Esophagus muscularis mucosa (tissue), 4 donors: ENCODE results near the gene FAM118A. TPM values are rescaled to one million over a fixed set of nuclear protein-coding genes. Genes with fewer than 3 reads are reported as not detected.
"Not testable (repeated sequence)": the region's sequence is repeated elsewhere in the genome, so short reads cannot be mapped to it uniquely, and the experiment has no call there.

Experiments
- DNase-seq: peaks from one replicate; pipeline ENCODE4 v3.0.0-alpha.2; 2017; ENCODE audit errors: extremely low spot score
- H3K27ac ChIP-seq, 4 donors: fragments of 200-600 bp; sonication (generic); replicated peaks in 1 of 4; 1 replicate in 3 of 4; 2 replicates in 1 of 4; pipeline ENCODE4 v1.5.1; 2016 to 2019; ENCODE audit warnings: mild to moderate bottlenecking in 1 of 4
- H3K27me3 ChIP-seq, 4 donors: fragments of 200-600 bp; sonication (generic); one replicate each; pipeline versions ENCODE4 v1.5.1 to v1.6.0; 2016 to 2019
- H3K36me3 ChIP-seq, 4 donors: fragments of 200-600 bp; sonication (generic); one replicate each; pipeline ENCODE4 v1.5.1; 2016 to 2019
- H3K4me1 ChIP-seq, 4 donors: fragments of 200-600 bp; sonication (generic); one replicate each; pipeline ENCODE4 v1.5.1; 2016 to 2019
- H3K4me3 ChIP-seq, 4 donors: fragments of 200-600 bp; sonication (generic); 1 replicate in 2 of 4; 2 replicates in 2 of 4; pipeline ENCODE4 v1.5.1; 2016 to 2019; ENCODE audit warnings: mild to moderate bottlenecking in 4 of 4, moderate library complexity in 1 of 4
- H3K9me3 ChIP-seq, 4 donors: fragments of 200-600 bp; sonication (generic); 1 replicate in 3 of 4; 2 replicates in 1 of 4; pipeline ENCODE4 v1.5.1; 2016 to 2019
- EP300 ChIP-seq: sonication (generic); formaldehyde crosslinking; IDR thresholded peaks from one replicate; pipeline ENCODE4 v1.6.1; 2017; ENCODE audit warnings: antibody characterized with exemption
- POLR2A ChIP-seq: fragments of 450-650 bp; IDR thresholded peaks from one replicate; pipeline ENCODE4 v1.6.1; 2017; ENCODE audit warnings: antibody characterized with exemption, moderate library complexity, mild to moderate bottlenecking, low read depth
- POLR2AphosphoS5 ChIP-seq, 2 donors: sonication (generic); formaldehyde crosslinking; IDR thresholded peaks; one replicate each; pipeline ENCODE4 v1.6.1; 2017; ENCODE audit warnings: antibody characterized with exemption in 2 of 2
- WGBS: methylation state at CpG from one replicate; pipeline ENCODE4 v1.1.5; 2018; 5-methylcytosine and 5-hydroxymethylcytosine counted together
- intact Hi-C: fragments of 100-400 bp; cut with DNase I; formaldehyde crosslinking; loops from one replicate; pipeline ENCODE4 v1.15.1; 2023
- total RNA-seq, 4 donors: library from RNA; depleted of rRNA; stranded (reverse); fragments of >200 nt; gene quantifications; one replicate each; pipeline versions ENCODE4 v1.1.0 to v1.2.1, GENCODE V29; 2016
- TF ChIP-seq, protein P1 (sequence below), 3 experiments: fragments of 200-600 bp in 2 of 3; fragments of 450-650 bp in 1 of 3; sonication (generic) in 2 of 3; IDR thresholded peaks; one replicate each; pipeline ENCODE4 v1.5.1; 2017 to 2019; ENCODE audit warnings: antibody characterized with exemption in 3 of 3, mild to moderate bottlenecking in 2 of 3, moderate library complexity in 1 of 3

The FAM118A gene
- 10 to 100 TPM; 24.4 to 45.8 (median 32.1) TPM for total RNA-seq

DNA sequence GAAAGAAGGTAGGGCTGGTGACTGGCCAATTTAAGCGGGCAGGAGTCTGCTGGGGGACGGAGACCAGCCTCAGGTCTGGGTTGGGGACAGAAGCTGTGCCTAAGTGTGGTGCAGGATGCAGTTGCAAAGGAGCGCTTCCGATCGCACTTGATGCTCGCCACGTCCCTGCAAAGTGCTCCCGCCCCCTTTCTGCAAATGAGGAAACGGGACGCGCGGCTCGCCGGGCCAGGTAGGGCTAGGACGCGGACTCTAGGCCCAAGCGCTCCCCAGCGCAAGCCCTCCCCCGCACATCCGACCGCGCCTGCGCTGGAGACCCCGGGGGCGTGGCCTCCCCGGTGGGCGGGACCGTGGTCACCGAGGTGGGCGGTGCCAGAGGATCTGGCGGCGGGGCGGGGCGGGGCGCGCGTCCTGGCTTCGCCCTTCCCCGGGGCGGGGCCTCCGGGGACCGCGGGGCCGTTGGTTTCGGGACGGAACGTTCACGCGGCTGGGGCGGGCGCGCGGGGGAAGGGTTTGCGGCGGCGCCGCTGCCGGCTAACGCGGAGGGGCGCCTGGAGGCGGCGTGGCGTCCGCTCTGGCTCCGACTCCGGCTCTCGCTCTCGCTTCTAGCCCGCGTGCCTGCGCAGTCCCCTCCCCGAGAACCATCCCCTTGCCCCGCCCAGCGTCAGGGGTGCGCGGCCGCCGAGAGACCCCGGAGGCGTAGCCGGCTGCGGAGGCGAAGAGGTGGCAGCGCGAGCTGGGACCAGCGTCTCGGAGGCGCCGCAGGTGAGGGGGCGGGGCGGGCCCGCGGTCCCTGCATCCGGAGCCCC lies at the start of gene FAM118A:
Gene FAM118A (plus strand): TSS at position 513 of the 806 bp plus-strand sequence. CDS start 12,446 bp downstream, outside the sequence.
- Histone ChIP-seq H3K4me1 (peaks cover 15 to 40% (median 33%) of the 10 kb centered on the region in 4 donors), H3K27me3 (no peaks in the 10 kb centered on the region), H3K36me3 (no peaks in the 10 kb centered on the region), H3K9me3 (no peaks in the 10 kb centered on the region), H3K27ac (peak within 1 kb of the TSS; percentile 88 to 92 (median 91)), H3K4me3 (peak within 1 kb of the TSS; percentile 96 to 100 (median 98))
- TF ChIP-seq POLR2A (peak; percentile 77), EP300 (no peak), POLR2AphosphoS5 (IDR thresholded peaks at IDR 0.05) (peak; percentile 87 to 90)
- TF ChIP-seq, protein P1, sequence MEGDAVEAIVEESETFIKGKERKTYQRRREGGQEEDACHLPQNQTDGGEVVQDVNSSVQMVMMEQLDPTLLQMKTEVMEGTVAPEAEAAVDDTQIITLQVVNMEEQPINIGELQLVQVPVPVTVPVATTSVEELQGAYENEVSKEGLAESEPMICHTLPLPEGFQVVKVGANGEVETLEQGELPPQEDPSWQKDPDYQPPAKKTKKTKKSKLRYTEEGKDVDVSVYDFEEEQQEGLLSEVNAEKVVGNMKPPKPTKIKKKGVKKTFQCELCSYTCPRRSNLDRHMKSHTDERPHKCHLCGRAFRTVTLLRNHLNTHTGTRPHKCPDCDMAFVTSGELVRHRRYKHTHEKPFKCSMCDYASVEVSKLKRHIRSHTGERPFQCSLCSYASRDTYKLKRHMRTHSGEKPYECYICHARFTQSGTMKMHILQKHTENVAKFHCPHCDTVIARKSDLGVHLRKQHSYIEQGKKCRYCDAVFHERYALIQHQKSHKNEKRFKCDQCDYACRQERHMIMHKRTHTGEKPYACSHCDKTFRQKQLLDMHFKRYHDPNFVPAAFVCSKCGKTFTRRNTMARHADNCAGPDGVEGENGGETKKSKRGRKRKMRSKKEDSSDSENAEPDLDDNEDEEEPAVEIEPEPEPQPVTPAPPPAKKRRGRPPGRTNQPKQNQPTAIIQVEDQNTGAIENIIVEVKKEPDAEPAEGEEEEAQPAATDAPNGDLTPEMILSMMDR (IDR thresholded peaks at IDR 0.05): peak; percentile 13 to 24 (median 19)
- intact Hi-C loops: loop anchor here (5.0 kb wide), 1 partner anchor 37 kb away; no protein-coding TSS in a partner anchor
- WGBS: 11% methylated on average over 3 of the region's 95 CpGs
- peak; percentile 97 for DNase-seq

DNA sequence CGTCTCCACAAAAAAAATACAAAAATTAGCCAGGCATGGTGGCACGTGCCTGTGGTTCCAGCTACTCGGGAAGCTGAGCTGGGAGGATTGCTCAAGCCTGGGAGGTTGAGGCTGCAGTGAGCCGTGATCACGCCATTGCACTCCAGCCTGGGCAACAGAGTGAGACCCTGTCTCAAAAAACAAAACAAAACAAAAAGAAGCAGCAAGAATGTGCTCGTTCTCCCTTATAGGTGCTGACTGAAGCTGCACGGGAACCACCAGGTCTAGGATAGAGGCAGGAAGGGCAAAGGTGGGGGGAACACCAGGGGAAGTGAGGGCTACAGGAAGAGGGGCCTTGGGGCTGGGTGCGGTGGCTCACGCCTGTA lies 49.4 kb upstream of the FAM118A start:
- intact Hi-C loops: loop anchor here (5.0 kb wide), 1 partner anchor 158 kb away; no protein-coding TSS in a partner anchor

DNA sequence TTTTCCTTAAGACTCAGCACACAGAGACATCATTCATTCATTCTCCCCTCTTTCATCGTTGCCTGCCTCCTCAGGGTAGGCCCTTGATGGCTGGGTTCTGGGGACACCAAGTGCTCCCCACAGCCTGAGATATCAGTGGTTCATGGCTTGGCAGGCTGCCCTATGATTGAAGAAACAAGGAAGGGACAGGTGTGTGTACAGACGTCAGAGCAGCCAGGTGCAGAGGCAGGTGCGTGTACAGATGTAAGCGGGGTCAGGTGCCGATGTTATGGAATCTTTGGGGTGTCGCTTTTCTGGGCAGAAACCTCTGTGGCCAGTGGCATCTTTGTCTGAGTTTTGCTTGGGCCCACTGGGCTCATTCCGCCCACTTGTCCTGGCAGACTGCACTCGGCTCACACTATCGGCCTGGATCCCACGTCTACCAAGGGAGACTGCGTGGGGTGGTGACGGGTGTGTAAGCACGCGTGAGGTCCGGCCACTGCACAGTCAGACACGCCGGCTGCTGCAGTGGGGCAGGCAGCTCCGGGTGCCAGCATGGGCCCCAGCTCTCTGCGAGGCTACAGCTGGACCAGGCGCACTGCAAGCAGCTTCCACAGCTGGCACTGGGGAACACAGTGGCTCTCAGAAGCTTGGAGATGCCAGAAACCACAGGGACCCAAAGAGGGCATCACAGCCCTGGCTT lies 48.2 kb upstream of the FAM118A start:
- no peaks in the 10 kb centered on the region for H3K36me3 ChIP-seq
- H3K9me3 ChIP-seq: no peaks in the 10 kb centered on the region
- H3K27me3 ChIP-seq: no peaks in the 10 kb centered on the region
- 81% methylated on average over 3 of the region's 20 CpGs for WGBS
- H3K27ac ChIP-seq: no peak overlapping the region
- no peak for DNase-seq
- peaks cover 15 to 20% (median 17%) of the 10 kb centered on the region in 4 donors for H3K4me1 ChIP-seq
- no peak overlapping the region for H3K4me3 ChIP-seq
- intact Hi-C loops: loop anchor here (5.0 kb wide), 1 partner anchor 159 kb away; no protein-coding TSS in a partner anchor
- TF ChIP-seq POLR2AphosphoS5 (IDR thresholded peaks at IDR 0.05) (no peak), POLR2A (no peak), EP300 (no peak)
- TF ChIP-seq, protein P1 (IDR thresholded peaks at IDR 0.05): no peak

More for the DNA sequence above, 49.4 kb upstream of the FAM118A start:
- not testable (repeated sequence) for DNase-seq, H3K27me3 ChIP-seq, H3K27ac ChIP-seq, H3K36me3 ChIP-seq, H3K9me3 ChIP-seq, H3K4me3 ChIP-seq
- 92% methylated on average over 8 of the region's 9 CpGs for WGBS
- peaks cover 15 to 20% (median 17%) of the 10 kb centered on the region in 4 donors for H3K4me1 ChIP-seq

DNA sequence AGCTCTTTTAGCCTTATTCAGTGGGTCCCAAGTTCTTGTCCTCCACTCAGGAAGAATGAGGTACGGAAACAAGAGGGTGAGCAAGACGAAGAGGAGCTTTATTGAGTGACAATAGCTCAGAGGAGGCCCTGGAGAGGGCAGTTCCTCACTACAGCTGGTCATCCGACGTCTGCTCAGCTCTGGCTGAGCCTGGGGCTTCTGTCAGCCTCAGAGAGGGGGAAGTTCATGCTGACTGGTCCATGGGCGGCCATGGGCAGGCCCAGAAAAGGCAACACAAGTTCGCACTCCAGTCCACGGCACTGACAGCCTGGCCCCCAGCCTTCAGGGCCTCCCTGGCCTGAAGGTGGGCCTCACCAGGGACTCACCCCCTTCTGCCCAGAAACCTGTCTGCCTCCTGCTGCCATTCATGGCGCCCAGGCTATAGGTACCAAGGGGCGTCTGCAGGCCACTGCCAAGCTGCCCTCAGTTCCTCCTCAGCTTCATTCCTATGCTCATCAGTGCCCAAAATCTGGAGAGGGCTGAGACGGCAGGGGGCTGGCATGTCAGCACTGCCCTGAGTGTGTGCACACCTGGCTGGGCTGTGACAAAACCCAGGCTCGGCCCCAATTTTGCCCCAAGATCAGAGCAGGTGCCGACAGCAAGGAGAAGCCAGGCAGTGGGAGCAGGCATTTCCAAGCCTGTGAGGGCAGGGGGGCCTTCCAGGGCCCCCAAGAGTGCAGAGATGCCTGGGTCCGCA lies 47.4 kb upstream of the FAM118A start:
- intact Hi-C loops: loop anchor here (5.0 kb wide), 1 partner anchor 160 kb away; no protein-coding TSS in a partner anchor
- DNase-seq: no peak
- Histone ChIP-seq H3K4me3 (no peak overlapping the region), H3K27ac (peak overlapping the region in 1 of 4 donors; percentile 18), H3K4me1 (peaks cover 15 to 20% (median 17%) of the 10 kb centered on the region in 4 donors), H3K9me3 (no peaks in the 10 kb centered on the region), H3K27me3 (no peaks in the 10 kb centered on the region), H3K36me3 (no peaks in the 10 kb centered on the region)
- TF ChIP-seq, protein P1 (IDR thresholded peaks at IDR 0.05): no peak
- TF ChIP-seq POLR2A (no peak), POLR2AphosphoS5 (IDR thresholded peaks at IDR 0.05) (no peak), EP300 (no peak)
- WGBS: 56% methylated on average over 11 of the region's 13 CpGs
